Measurements from ENCODE around the gene STK33. TPM values are rescaled to one million over a fixed set of nuclear protein-coding genes. Genes with fewer than 3 reads are reported as not detected.

STK33 gene
- total RNA-seq, 4 donors from 2014 or later: 0.76 TPM; not detected in 3

GRCh38 chr11:8581300-8581699 is 12.7 kb downstream of the STK33 start:
- no peaks in the 10 kb centered on the region for H3K9me3 ChIP-seq
- H3K27me3 ChIP-seq: no peaks in the 10 kb centered on the region
- no peak overlapping the region for H3K27ac ChIP-seq
- H3K4me3 ChIP-seq: no peak overlapping the region
- WGBS: 74% methylated on average over 3 of the region's 3 CpGs
- H3K4me1 ChIP-seq: no peaks in the 10 kb centered on the region
- DNase-seq (ENCODE audit: low spot score in 2 of 2): no peak
- no peak for TF ChIP-seq POLR2A (IDR thresholded peaks at IDR 0.05)
- no peak for TF ChIP-seq POLR2AphosphoS5 (IDR thresholded peaks at IDR 0.05)
- TF ChIP-seq EP300 (IDR thresholded peaks at IDR 0.05): no peak
- TF ChIP-seq CTCF (IDR thresholded peaks at IDR 0.05): no peak
- no peaks in the 10 kb centered on the region for H3K36me3 ChIP-seq

- no peaks in the 10 kb centered on the region for H3K36me3 ChIP-seq
- WGBS: 97% methylated on average over 2 of the region's 2 CpGs
- H3K27me3 ChIP-seq: no peaks in the 10 kb centered on the region
- no peaks in the 10 kb centered on the region for H3K9me3 ChIP-seq
- no peak overlapping the region for H3K27ac ChIP-seq
- DNase-seq (ENCODE audit: low spot score in 2 of 2): no peak
- no peak for TF ChIP-seq POLR2AphosphoS5 (IDR thresholded peaks at IDR 0.05)
- TF ChIP-seq EP300 (IDR thresholded peaks at IDR 0.05): no peak
- no peak for TF ChIP-seq POLR2A (IDR thresholded peaks at IDR 0.05)
- TF ChIP-seq CTCF (IDR thresholded peaks at IDR 0.05): no peak
- no peaks in the 10 kb centered on the region for H3K4me1 ChIP-seq
- no peak overlapping the region for H3K4me3 ChIP-seq
Observed at GRCh38 chr11:8577791-8578581, 16.0 kb downstream of the STK33 start.

- Histone ChIP-seq H3K4me3 (no peak overlapping the region), H3K27me3 (no peaks in the 10 kb centered on the region), H3K9me3 (no peaks in the 10 kb centered on the region), H3K27ac (no peak overlapping the region), H3K36me3 (no peaks in the 10 kb centered on the region), H3K4me1 (no peaks in the 10 kb centered on the region)
- WGBS: 100% methylated on average over 1 of the region's 1 CpG
- no peak for DNase-seq (ENCODE audit: low spot score in 2 of 2)
- TF ChIP-seq CTCF (IDR thresholded peaks at IDR 0.05): no peak
- no peak for TF ChIP-seq EP300 (IDR thresholded peaks at IDR 0.05)
- no peak for TF ChIP-seq POLR2A (IDR thresholded peaks at IDR 0.05)
- no peak for TF ChIP-seq POLR2AphosphoS5 (IDR thresholded peaks at IDR 0.05)
Observed at GRCh38 chr11:8574798-8575197, 19.2 kb downstream of the STK33 start.

GRCh38 chr11:8573777-8574176 is 20.3 kb downstream of the STK33 start:
- no peak overlapping the region for H3K27ac ChIP-seq
- no peaks in the 10 kb centered on the region for H3K27me3 ChIP-seq
- H3K4me3 ChIP-seq: no peak overlapping the region
- TF ChIP-seq EP300 (IDR thresholded peaks at IDR 0.05) (no peak), POLR2AphosphoS5 (IDR thresholded peaks at IDR 0.05) (no peak), CTCF (IDR thresholded peaks at IDR 0.05) (no peak), POLR2A (IDR thresholded peaks at IDR 0.05) (no peak)
- H3K4me1 ChIP-seq: no peaks in the 10 kb centered on the region
- WGBS: 75% methylated on average over 1 of the region's 1 CpG
- no peaks in the 10 kb centered on the region for H3K36me3 ChIP-seq
- no peaks in the 10 kb centered on the region for H3K9me3 ChIP-seq
- DNase-seq (ENCODE audit: low spot score in 2 of 2): no peak

- no peak overlapping the region for H3K4me3 ChIP-seq
- 51% methylated on average over 2 of the region's 2 CpGs for WGBS
- H3K9me3 ChIP-seq: no peaks in the 10 kb centered on the region
- no peaks in the 10 kb centered on the region for H3K4me1 ChIP-seq
- no peak for DNase-seq (ENCODE audit: low spot score in 2 of 2)
- TF ChIP-seq CTCF (IDR thresholded peaks at IDR 0.05) (no peak), EP300 (IDR thresholded peaks at IDR 0.05) (no peak), POLR2AphosphoS5 (IDR thresholded peaks at IDR 0.05) (no peak), POLR2A (IDR thresholded peaks at IDR 0.05) (no peak)
- H3K27me3 ChIP-seq: no peaks in the 10 kb centered on the region
- H3K36me3 ChIP-seq: no peaks in the 10 kb centered on the region
- no peak overlapping the region for H3K27ac ChIP-seq
Observed at GRCh38 chr11:8567602-8568198, 26.3 kb downstream of the STK33 start.
